HepG2 (cell line): ENCODE data around the gene KISS1R.

ENCODE experiments used
- CEBPB ChIP-seq: IDR thresholded peaks from 2 replicates; pipeline ENCODE4 v1.6.1; 2011; ENCODE audit warnings: low read depth, low read length, improper control_type of control experiment, borderline replicate concordance
- ELF4 ChIP-seq: sonication (generic); formaldehyde crosslinking; IDR thresholded peaks from 2 replicates; pipeline ENCODE4 v1.5.0; 2020; ENCODE audit warnings: missing genetic modification reagents, mild to moderate bottlenecking, moderate library complexity, borderline replicate concordance
- EP300 ChIP-seq, 3 experiments: sonication (generic) in 1 of 3; formaldehyde crosslinking in 1 of 3; IDR thresholded peaks; 2 replicates each; pipeline versions ENCODE4 v1.5.1 to v1.6.1; 2011 to 2020; ENCODE audit warnings: low read depth in 2 of 3, low read length in 2 of 3, borderline replicate concordance in 1 of 3, improper control_type of control experiment in 1 of 3, mild to moderate bottlenecking in 1 of 3, missing genetic modification reagents in 1 of 3, moderate library complexity in 1 of 3
- KLF11 ChIP-seq: IDR thresholded peaks from 2 replicates; pipeline ENCODE4 v1.6.1; 2016; ENCODE audit warnings: missing compliant biosample characterization
- KLF13 ChIP-seq: sonication (generic); formaldehyde crosslinking; IDR thresholded peaks from 2 replicates; pipeline ENCODE4 v1.4.0; 2020; ENCODE audit warnings: mild to moderate bottlenecking, missing genetic modification reagents
- NFIC ChIP-seq: IDR thresholded peaks from 2 replicates; pipeline ENCODE4 v1.6.1; 2012; ENCODE audit warnings: mild to moderate bottlenecking, low read length, inconsistent platforms
- SMAD1 ChIP-seq: sonication (generic); formaldehyde crosslinking; IDR thresholded peaks from 2 replicates; pipeline ENCODE4 v1.4.0; 2020; ENCODE audit warnings: missing genetic modification reagents, low read depth, mild to moderate bottlenecking, borderline replicate concordance
- ZNF326 ChIP-seq: sonication (generic); formaldehyde crosslinking; IDR thresholded peaks from 2 replicates; pipeline ENCODE4 v1.4.0; 2020; ENCODE audit warnings: missing genetic modification reagents, borderline replicate concordance
- ZNF335 ChIP-seq: sonication (generic); formaldehyde crosslinking; IDR thresholded peaks from 2 replicates; pipeline ENCODE4 v1.4.0; 2020; ENCODE audit warnings: missing genetic modification reagents
- ZSCAN29 ChIP-seq: sonication (generic); formaldehyde crosslinking; conservative IDR thresholded peaks from 2 replicates; pipeline ENCODE4 v1.4.0; 2020; ENCODE audit warnings: mild to moderate bottlenecking, missing genetic modification reagents
- TF ChIP-seq, protein P1 (sequence below), 2 experiments: fragments of 450-650 bp in 1 of 2; sonication (generic) in 1 of 2; formaldehyde crosslinking in 1 of 2; IDR thresholded peaks; 2 replicates each; pipeline versions ENCODE4 v1.6.1 to v1.8.0; 2016 to 2022; ENCODE audit warnings: antibody characterized with exemption in 1 of 2, mild to moderate bottlenecking in 1 of 2, missing genetic modification reagents in 1 of 2
- TF ChIP-seq, protein P2 (sequence below): IDR thresholded peaks from 2 replicates; pipeline ENCODE4 v1.6.1; 2012; ENCODE audit warnings: inconsistent platforms

- TF ChIP-seq ZSCAN29 (CRISPR knock-in tag) (no peak), EP300 (IDR thresholded peaks at IDR 0.05; ENCODE audit: low read depth in 2 of 2, low read length in 2 of 2) (no peak), EP300 (CRISPR knock-in tag; IDR thresholded peaks at IDR 0.05; ENCODE audit: borderline replicate concordance) (no peak), KLF11 (CRISPR knock-in tag) (no peak), ELF4 (no peak), NFIC (no peak), KLF13 (no peak), CEBPB (no peak), SMAD1 (no peak), ZNF326 (CRISPR knock-in tag) (no peak), ZNF335 (CRISPR knock-in tag) (no peak)
- TF ChIP-seq, protein P1, sequence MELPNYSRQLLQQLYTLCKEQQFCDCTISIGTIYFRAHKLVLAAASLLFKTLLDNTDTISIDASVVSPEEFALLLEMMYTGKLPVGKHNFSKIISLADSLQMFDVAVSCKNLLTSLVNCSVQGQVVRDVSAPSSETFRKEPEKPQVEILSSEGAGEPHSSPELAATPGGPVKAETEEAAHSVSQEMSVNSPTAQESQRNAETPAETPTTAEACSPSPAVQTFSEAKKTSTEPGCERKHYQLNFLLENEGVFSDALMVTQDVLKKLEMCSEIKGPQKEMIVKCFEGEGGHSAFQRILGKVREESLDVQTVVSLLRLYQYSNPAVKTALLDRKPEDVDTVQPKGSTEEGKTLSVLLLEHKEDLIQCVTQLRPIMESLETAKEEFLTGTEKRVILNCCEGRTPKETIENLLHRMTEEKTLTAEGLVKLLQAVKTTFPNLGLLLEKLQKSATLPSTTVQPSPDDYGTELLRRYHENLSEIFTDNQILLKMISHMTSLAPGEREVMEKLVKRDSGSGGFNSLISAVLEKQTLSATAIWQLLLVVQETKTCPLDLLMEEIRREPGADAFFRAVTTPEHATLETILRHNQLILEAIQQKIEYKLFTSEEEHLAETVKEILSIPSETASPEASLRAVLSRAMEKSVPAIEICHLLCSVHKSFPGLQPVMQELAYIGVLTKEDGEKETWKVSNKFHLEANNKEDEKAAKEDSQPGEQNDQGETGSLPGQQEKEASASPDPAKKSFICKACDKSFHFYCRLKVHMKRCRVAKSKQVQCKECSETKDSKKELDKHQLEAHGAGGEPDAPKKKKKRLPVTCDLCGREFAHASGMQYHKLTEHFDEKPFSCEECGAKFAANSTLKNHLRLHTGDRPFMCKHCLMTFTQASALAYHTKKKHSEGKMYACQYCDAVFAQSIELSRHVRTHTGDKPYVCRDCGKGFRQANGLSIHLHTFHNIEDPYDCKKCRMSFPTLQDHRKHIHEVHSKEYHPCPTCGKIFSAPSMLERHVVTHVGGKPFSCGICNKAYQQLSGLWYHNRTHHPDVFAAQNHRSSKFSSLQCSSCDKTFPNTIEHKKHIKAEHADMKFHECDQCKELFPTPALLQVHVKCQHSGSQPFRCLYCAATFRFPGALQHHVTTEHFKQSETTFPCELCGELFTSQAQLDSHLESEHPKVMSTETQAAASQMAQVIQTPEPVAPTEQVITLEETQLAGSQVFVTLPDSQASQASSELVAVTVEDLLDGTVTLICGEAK (IDR thresholded peaks at IDR 0.05), result no peak
- TF ChIP-seq, protein P1 (CRISPR knock-in tag; IDR thresholded peaks at IDR 0.05), result no peak
- TF ChIP-seq, protein P2, sequence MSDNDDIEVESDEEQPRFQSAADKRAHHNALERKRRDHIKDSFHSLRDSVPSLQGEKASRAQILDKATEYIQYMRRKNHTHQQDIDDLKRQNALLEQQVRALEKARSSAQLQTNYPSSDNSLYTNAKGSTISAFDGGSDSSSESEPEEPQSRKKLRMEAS, result no peak
Observed at GRCh38 chr19:942133-942645, 25.1 kb downstream of the KISS1R start.
